ENCODE results near the gene C11orf98.
"Not testable (repeated sequence)": the region's sequence is repeated elsewhere in the genome, so short reads cannot be mapped to it uniquely, and the experiment has no call there.

The C11orf98 gene

GRCh38 chr11:62680825-62681240 is 15.8 kb upstream of the C11orf98 start:
- peak; percentile 61 for DNase-seq

- peak; percentile 86 for DNase-seq
Observed at GRCh38 chr11:62678770-62679696, 14.0 kb upstream of the C11orf98 start, which contains the start of gene UBXN1. Gene UBXN1, minus strand, starts transcription at chr11:62679073. Its CDS starts 150 bp downstream, at chr11:62678923.

DNA sequence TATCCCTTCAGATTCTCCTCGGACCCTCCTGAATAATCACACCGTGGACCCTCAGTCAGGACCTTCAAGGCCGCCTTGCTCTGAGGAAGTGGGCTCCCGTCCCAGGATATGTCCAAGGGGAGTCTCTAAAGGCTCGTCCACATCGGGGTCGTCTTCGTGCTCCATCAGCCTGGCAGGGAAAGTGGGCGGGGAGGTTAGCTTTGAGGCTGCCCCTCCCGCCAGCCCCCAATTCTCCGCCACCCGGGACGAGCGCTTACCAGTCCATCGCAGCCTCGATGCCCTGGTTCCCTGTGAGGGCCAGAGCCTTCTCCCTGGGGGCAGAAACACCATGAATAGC is 13.4 kb upstream of the C11orf98 start:
- DNase-seq, result no peak

GRCh38 chr11:62677714-62678113 is 12.7 kb upstream of the C11orf98 start:
- DNase-seq, result no peak

DNA sequence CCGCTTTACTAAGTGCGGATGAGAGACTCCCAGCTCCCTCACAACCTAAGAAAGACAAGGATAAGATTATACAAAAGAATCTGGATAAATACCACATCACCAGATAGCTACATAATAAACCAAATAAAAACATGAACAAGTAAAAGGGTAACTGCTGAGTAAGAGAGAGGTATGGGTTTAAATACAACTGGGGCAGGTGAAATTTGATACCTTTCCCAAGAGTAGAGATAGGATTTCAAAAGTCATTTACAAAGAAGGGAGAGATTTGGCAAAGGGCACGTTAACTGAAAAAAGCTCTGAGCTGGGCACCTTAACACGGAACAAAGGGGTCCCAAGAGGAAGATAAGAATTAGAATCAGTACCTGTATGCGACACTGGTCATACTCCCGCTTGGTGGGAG is 12.1 kb upstream of the C11orf98 start:
- no peak for DNase-seq

DNA sequence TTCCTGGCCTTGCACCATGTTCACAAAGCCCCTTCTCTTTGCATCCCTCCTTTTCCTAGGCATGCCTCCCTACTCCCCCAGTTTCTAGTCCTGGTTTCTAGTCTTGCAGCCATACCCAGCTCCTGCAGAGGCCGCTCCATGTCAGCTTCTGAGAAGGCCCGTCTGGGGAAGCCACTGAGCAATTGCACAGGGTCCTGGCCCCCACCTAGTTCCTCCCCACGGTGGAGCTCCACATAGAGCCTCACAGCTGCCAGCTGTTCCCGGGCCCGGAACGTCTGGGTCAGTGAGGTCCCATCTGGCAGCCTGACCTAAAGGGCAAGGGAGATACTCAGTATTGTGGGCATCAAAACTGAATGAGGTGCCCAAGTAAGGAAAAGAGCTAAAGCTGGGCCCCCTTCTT is 11.7 kb upstream of the C11orf98 start:
- DNase-seq, result no peak

- not testable (repeated sequence) for DNase-seq
Observed at GRCh38 chr11:62675415-62675814, 10.4 kb upstream of the C11orf98 start.

DNA sequence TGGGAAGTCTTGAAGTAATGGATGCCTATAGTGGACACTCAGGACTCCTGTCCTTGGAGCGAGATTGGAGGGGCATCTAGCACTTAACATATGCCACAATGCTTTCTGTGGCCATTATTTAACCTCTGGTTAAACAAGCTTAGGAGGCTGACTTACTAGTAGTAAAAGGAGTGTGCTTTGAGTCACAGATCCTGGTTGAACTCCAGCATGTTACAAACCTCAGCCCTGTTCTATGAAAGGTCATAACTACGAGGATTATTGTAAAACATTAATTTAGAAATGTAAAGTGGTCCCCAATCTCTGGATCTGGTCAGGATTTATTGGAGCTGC is 8.2 kb upstream of the C11orf98 start:
- DNase-seq, result no peak

DNA sequence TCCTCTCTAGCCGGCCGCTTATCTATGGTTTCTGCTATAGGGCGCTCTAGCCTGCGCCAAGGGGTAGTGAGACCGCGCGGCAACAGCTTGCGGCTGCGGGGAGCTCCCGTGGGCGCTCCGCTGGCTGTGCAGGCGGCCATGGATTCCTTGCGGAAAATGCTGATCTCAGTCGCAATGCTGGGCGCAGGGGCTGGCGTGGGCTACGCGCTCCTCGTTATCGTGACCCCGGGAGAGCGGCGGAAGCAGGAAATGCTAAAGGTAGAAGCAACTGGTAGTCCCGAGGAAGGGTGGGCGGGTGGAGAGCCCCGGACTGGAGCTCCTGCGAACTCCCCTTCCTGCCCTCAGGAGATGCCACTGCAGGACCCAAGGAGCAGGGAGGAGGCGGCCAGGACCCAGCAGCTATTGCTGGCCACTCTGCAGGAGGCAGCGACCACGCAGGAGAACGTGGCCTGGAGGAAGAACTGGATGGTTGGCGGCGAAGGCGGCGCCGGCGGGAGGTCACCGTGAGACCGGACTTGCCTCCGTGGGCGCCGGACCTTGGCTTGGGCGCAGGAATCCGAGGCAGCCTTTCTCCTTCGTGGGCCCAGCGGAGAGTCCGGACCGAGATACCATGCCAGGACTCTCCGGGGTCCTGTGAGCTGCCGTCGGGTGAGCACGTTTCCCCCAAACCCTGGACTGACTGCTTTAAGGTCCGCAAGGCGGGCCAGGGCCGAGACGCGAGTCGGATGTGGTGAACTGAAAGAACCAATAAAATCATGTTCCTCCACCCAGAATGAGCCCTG is 6.8 kb upstream of the C11orf98 start, which contains the start of the genes LBHD1 and UQCC3:
TSS of gene LBHD1 (minus strand) at position 660 of the 782 bp plus-strand sequence. CDS start 2,236 bp downstream, outside the sequence.
TSS of gene UQCC3 (plus strand) at position 66 of the 782 bp plus-strand sequence. CDS start at position 139, 73 bp downstream.
- DNase-seq, result peak; percentile 86

DNA sequence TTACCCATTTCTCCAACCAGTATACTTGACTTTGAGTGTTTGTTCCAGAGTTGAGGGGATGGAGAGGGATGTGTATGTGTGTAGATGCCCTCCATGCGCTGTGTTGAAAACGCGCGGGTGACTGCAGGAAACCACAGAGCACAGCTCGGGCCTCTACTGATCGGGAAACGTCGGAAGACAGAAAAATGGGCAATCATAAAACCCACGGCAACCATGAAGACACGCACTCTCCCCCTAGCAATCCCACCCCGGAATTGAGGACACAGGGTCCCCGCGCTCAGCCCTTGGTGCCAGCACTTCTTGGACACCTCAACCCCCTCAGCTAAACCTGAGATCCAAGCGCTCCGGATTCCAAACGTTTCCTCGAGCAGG is 6.2 kb upstream of the C11orf98 start:
- no peak for DNase-seq

DNA sequence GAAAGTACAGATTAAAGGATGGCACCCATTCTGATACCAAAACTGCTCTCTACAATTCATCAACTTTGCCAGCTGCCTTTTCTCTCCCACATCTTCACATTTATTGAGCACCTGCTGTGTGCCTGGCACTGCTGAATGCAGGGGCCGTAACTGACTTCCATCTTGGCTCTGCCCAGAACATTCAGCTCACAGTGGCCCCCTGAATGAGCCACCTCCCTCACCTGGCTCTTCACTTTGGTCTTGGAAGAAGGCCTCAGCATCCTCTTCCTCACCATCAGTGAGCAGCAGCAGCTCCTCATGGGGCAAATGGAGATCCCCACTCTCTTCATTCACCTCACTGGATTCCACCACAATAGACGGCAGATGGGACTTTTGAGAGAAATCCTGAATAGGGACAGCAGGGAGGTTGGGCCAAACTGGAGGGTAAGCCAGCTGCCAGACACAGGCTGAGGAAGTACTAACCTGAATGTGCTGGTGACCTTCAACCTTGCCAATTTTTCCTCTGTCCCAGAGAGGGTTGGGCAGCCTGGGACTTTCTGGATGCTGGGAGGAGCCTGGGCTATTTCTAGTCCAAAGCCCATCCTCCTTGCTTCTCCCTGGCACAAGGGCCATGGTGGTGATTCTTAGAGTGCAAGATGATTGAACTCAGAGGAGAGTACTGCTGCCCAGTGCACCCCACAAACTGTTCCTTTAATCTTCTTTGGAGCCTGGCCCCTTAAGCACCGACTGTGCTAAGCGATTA is 4.6 kb upstream of the C11orf98 start:
- DNase-seq, result no peak

DNA sequence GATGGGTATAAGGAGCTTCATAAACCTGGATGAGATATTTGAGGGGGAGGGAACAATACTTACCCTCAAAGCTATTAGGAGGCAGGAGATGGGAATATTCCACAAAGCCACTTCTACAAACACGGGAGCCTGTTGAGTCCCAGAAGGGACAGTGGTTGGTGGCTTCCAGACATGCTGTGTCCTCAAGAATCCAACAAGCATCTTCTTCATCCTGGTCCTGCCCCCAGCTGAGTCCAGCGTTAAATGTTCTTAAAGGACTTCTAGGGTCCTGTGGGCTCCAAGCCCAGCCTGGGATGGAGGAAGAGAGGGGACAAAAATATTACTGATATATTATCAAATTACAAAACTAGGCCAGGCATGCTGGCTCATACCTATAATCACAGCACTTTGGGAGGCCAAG is 2.5 kb upstream of the C11orf98 start:
- no peak for DNase-seq

- DNase-seq, result no peak
Observed at GRCh38 chr11:62666259-62666926, 1.4 kb upstream of the C11orf98 start.

DNA sequence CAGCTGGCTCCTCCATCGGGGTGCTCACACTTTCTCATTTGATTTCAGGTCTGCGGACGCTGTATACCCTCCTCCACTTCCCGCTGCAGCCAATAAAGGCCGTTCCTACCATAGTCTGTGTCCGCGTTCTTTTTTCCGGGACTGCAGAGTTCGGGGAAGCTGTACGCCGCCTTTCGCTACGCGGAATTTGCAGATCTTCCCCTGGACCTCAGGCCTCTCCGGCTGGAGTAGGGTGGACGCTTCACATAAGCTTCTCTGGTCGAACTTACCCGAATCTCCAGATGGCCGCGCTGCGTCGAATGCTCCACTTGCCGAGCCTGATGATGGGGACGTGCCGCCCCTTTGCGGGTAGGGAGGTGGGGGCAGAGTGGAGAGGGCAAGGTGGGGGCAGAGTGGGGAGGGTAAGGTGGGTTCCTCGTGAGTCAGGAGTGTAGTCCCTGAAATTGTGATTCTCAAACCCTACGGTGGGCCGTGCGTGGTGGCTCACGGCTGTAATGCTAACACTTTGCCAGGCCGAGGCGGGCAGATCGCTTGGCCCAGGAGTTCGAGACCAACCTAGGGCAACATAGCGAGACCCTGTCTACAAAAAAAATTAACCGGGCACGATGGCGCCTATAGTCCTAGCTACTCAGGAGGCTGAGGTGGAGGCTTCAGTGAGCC is 719 bp upstream of the C11orf98 start:
- peak; percentile 70 for DNase-seq

- peak; percentile 80 for DNase-seq
Observed at GRCh38 chr11:62664405-62665074, 470 bp downstream of the C11orf98 start.

GRCh38 chr11:62656796-62657429 is 8.1 kb downstream of the C11orf98 start:
- no peak for DNase-seq

DNA sequence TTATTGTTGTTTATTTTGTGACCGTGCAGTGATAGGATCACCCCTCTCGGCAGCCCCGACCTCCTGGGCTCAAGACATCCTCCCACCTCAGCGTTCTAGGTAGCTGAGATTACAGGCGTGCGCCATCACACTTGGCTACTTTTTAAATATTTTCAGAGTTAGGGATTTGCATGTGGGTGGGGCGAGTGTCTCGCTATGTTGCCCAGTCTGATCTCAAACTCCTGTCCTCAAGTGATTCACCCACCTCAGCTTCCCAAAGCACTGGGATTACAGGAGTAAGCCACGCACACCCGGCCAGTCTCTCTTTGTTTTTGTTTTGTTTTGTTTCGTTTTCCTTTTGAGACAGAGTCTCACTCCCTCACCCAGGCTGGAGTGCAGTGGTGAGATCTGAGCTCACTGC is 10.7 kb downstream of the C11orf98 start:
- no peak for DNase-seq

GRCh38 chr11:62652161-62653006 is 12.6 kb downstream of the C11orf98 start:
- DNase-seq, result no peak

DNA sequence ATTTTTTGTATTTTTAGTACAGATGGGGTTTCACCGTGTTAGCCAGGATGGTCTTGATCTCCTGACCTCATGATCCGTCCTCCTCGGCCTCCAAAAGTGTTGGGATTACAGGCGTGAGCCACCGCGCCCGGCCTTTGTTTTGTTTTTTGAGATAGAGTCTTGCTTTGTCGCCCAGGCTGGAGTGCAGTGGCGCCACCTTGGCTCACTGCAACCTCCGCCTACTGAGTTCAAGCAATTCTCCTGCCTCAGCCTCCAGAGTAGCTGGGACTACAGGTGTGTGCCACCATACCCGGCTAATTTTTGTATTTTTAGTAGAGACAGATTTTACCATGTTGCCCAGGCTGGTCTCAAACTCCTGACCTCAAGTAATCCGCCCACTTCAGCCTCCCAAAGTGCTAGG is 14.7 kb downstream of the C11orf98 start:
- not testable (repeated sequence) for DNase-seq

DNA sequence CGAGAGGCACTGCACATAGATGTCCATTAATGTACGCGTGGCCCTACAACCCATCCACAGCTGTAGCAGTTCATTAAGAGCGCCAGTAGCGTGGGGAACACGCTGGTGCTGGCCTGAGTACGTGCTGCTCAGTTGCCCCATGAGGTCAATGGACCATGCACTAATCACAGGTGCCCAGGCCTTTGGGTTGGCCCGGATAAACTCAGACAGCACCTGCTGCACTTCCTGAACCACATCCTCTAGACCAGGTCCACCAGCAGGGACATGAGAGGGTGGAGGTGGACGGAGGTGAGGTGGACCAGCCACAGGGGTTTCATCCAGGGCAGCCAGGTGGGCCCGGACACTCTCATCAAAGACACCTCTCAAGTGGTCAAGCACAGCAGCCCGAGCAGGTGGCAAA is 15.5 kb downstream of the C11orf98 start:
- no peak for DNase-seq

Data from NCI-H146 (cell line).